GM03348 (cell line): ENCODE results near the gene RPL35.

Source experiments
- DNase-seq: peaks from one replicate; pipeline ENCODE4 v3.0.0; 2012; ENCODE audit warnings: low spot score

The RPL35 gene

GRCh38 chr9:124820698-124821623 is 40.8 kb downstream of the RPL35 start:
- peak; percentile 3 for DNase-seq

- DNase-seq, result no peak
Observed at GRCh38 chr9:124818431-124819281, 43.1 kb downstream of the RPL35 start.

GRCh38 chr9:124815601-124816000 is 46.2 kb downstream of the RPL35 start:
- no peak for DNase-seq

GRCh38 chr9:124814164-124814535 is 47.6 kb downstream of the RPL35 start:
- no peak for DNase-seq

GRCh38 chr9:124813501-124814163 is 48.1 kb downstream of the RPL35 start:
- DNase-seq, result no peak

GRCh38 chr9:124813041-124813440 is 48.7 kb downstream of the RPL35 start:
- DNase-seq, result no peak

GRCh38 chr9:124812441-124812876 is 49.3 kb downstream of the RPL35 start:
- peak; percentile 79 for DNase-seq

GRCh38 chr9:124810663-124811355 is 50.9 kb downstream of the RPL35 start:
- peak; percentile 72 for DNase-seq

GRCh38 chr9:124809741-124810500 is 51.8 kb downstream of the RPL35 start:
- no peak for DNase-seq

- no peak for DNase-seq
Observed at GRCh38 chr9:124809211-124809610, 52.5 kb downstream of the RPL35 start.

GRCh38 chr9:124808246-124808956 is 53.4 kb downstream of the RPL35 start:
- no peak for DNase-seq
